ENCODE results near the gene NOS1AP. TPM values are rescaled to one million over a fixed set of nuclear protein-coding genes. Genes with fewer than 3 reads are reported as not detected.

The NOS1AP gene
- total RNA-seq, 1 experiment from 2014 or later = 0.17 TPM

GRCh38 chr1:162366671-162367070 lies 297.2 kb downstream of the NOS1AP start:
- no peak for DNase-seq (ENCODE audit: low spot score)

GRCh38 chr1:162367073-162367472 lies 297.6 kb downstream of the NOS1AP start:
- DNase-seq (ENCODE audit: low spot score) = no peak

- no peak for DNase-seq (ENCODE audit: low spot score)
These were observed 298.3 kb downstream of the NOS1AP start for GRCh38 chr1:162367772-162368171.

- no peak for DNase-seq (ENCODE audit: low spot score)
These were observed 299.0 kb downstream of the NOS1AP start for GRCh38 chr1:162368451-162368850.

- no peak for DNase-seq (ENCODE audit: low spot score)
These were observed 300.1 kb downstream of the NOS1AP start for GRCh38 chr1:162369571-162369970.

- DNase-seq (ENCODE audit: low spot score) = no peak
These were observed 300.7 kb downstream of the NOS1AP start for GRCh38 chr1:162370161-162370560.

GRCh38 chr1:162370721-162371120 lies 301.2 kb downstream of the NOS1AP start:
- no peak for DNase-seq (ENCODE audit: low spot score)

GRCh38 chr1:162371611-162372010 lies 302.1 kb downstream of the NOS1AP start:
- DNase-seq (ENCODE audit: low spot score) = no peak

- DNase-seq (ENCODE audit: low spot score) = no peak
These were observed 302.9 kb downstream of the NOS1AP start for GRCh38 chr1:162372159-162373071.

GRCh38 chr1:162373072-162373427 lies 303.6 kb downstream of the NOS1AP start:
- no peak for DNase-seq (ENCODE audit: low spot score)

GRCh38 chr1:162373541-162374260 lies 304.2 kb downstream of the NOS1AP start:
- no peak for DNase-seq (ENCODE audit: low spot score)

- DNase-seq (ENCODE audit: low spot score) = no peak
These were observed 304.9 kb downstream of the NOS1AP start for GRCh38 chr1:162374406-162374805.

GRCh38 chr1:162375463-162375862 lies 306.0 kb downstream of the NOS1AP start:
- DNase-seq (ENCODE audit: low spot score) = no peak

- DNase-seq (ENCODE audit: low spot score) = no peak
These were observed 307.2 kb downstream of the NOS1AP start, which contains the start of gene SPATA46 for GRCh38 chr1:162376691-162377090. Gene SPATA46 (minus strand): TSS chr1:162376854. CDS start chr1:162376790, 64 bp downstream.

- no peak for DNase-seq (ENCODE audit: low spot score)
These were observed 310.8 kb downstream of the NOS1AP start for GRCh38 chr1:162380061-162380846.

- DNase-seq (ENCODE audit: low spot score) = no peak
These were observed 311.9 kb downstream of the NOS1AP start, which contains the start of gene C1orf226 for GRCh38 chr1:162381383-162381782. Gene C1orf226 (plus strand): TSS chr1:162381728. CDS start chr1:162381902, 174 bp downstream.

GRCh38 chr1:162381941-162382750 lies 312.7 kb downstream of the NOS1AP start:
- no peak for DNase-seq (ENCODE audit: low spot score)

GRCh38 chr1:162383091-162383490 lies 313.6 kb downstream of the NOS1AP start:
- DNase-seq (ENCODE audit: low spot score) = no peak

- no peak for DNase-seq (ENCODE audit: low spot score)
These were observed 314.0 kb downstream of the NOS1AP start for GRCh38 chr1:162383516-162383915.

GRCh38 chr1:162384116-162384515 lies 314.6 kb downstream of the NOS1AP start:
- DNase-seq (ENCODE audit: low spot score) = no peak

All from H4 (cell line).